Fibroblast of the conjunctiva (primary cell): Measurements from ENCODE around the gene MRGPRD.
"Not testable (repeated sequence)": the region's sequence is repeated elsewhere in the genome, so short reads cannot be mapped to it uniquely, and the experiment has no call there.

Experiments used
- DNase-seq: peaks from one replicate; pipeline ENCODE4 v3.0.0-alpha.2; 2010; ENCODE audit warnings: low read depth

The MRGPRD gene

GRCh38 chr11:68993546-68993945 lies 12.8 kb upstream of the MRGPRD start:
- DNase-seq, result no peak

- no peak for DNase-seq
Observed at GRCh38 chr11:68992743-68993255, 12.0 kb upstream of the MRGPRD start.

GRCh38 chr11:68990995-68991780 lies 10.4 kb upstream of the MRGPRD start:
- no peak for DNase-seq

- no peak for DNase-seq
Observed at GRCh38 chr11:68989936-68990606, 9.3 kb upstream of the MRGPRD start.

- no peak for DNase-seq
Observed at GRCh38 chr11:68988491-68988890, 7.7 kb upstream of the MRGPRD start.

- no peak for DNase-seq
Observed at GRCh38 chr11:68987211-68987610, 6.4 kb upstream of the MRGPRD start.

DNA sequence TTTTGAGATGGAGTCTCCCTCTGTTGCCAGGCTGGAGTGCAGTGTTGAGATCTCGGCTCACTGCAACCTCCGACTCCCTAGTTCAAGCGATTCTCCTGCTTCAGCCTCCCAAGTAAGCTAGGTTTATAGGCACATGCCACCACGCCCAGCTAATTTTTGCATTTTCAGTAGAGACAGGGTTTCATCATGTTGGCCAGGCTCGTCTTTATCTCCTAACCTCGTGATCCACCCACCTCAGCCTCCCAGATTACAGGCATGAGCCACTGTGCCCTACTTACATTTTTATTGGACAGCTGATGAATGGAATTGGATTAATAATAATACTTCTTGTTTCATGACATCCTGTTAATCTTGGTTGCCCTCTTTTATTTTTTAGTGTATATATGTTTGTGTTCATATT lies 3.0 kb upstream of the MRGPRD start:
- no peak for DNase-seq

DNA sequence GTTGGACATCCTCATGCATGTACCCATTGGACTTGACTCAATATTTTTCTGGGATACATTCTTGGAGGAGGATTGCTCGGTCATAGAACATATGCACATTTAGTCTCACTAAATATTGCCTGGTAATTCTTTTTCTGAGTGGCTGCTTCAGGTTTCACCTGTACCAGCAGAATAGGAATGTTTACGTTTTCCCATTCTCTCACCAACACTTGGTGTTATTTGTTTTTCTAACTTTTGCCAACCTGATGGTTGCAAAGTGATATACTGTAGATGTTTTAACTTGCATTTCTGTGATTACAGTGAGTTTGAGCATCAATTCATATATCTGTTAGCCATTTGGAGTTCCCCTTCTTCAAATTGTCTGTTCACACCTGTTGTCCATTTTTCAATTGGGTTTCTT lies 1.3 kb upstream of the MRGPRD start:
- DNase-seq, result no peak

DNA sequence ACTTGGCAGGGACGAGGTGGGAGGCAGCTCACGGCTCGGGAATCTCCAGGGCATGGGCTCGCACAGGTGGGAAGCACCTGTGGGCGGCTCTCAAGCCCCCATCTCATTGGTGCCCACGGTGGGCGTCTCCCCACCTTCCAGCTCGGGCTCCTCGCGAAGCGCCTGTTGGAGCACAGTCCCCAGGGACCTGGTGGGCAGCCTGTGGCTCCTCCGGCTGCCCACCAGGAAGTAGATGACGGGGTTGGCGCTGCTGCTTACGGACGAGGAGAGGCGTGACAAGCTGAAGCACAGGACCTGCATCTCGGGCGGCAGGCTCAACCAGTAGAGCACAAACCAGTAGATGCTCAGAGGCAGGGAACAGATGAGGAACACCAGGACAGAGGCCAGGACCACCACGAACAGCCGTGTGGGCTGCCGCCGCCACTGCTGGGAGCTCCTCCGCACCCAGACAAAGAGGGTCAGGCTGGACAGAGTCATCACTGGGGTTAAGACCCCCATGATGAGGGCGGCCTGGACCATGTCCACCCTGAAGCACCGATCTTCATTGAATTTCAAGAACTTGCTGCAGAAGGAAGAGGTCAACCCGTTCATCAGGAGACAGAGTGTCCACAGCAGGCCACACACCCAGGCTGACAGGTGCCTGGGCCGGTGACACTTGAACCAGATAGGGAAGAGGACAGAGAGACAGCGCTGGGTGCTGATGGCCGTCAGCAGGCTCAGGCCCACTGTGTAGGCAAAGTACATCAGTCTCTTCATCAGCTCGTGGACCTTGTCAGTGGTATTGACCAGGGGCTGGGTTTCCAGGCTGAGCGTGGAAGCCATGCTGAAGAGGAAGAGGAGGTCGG lies 633 bp downstream of the MRGPRD start:
- no peak for DNase-seq

DNA sequence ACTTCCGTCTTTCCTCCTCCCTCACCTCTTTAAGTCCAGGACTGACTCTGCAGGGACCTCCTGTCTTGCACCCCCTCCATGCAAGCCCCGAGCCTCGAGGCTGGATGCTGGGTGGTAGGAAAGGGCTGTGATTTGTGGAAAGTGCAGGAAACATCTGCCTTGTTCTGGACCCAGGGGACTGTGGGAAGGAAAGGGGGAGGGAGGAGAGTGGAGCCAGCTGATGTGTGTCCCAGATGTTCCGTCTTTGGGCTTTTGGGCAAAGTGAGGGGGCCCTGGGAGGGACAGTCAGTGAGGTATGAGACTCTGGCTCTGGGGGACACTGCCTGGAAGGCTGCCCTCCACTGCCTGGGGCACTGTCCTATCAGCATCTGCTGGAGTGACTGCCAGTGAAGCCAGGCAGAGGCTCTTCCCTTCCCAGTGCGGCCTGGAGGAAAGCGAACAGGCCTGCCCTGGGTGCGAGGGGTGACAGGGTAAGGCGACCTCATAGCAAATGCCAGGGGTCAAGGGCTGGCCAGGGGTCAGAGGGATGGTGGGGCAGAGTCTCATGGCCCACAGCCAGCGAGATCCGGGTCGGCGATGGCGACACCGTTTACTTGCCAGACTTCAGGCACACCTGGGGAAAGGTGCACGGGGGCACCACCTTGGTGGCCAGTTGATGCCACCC lies 1.7 kb downstream of the MRGPRD start:
- DNase-seq, result no peak

GRCh38 chr11:68978626-68978930 lies 2.2 kb downstream of the MRGPRD start:
- DNase-seq, result no peak

- no peak for DNase-seq
Observed at GRCh38 chr11:68977781-68978625, 2.8 kb downstream of the MRGPRD start.

DNA sequence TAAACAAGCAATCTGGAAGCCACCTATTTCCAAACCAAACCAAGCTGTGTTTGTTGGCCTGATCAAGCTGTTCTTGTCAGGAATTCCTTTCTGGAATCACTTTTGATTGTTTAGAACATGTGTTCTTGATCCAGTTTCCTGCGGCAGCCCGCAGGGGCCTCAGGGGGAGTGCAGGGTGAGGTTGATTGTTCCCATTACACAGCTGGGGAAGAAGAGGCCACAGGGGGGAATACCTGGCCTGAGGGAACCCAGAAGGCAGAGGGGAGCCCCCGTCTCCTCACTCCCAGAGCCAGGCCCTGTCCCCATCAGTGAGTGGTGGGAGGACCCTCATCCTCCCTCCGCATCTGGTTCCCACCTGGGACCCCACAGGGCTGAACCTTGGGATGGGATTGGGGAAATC lies 4.2 kb downstream of the MRGPRD start:
- peak; percentile 28 for DNase-seq

GRCh38 chr11:68976095-68976494 lies 4.7 kb downstream of the MRGPRD start:
- no peak for DNase-seq

DNA sequence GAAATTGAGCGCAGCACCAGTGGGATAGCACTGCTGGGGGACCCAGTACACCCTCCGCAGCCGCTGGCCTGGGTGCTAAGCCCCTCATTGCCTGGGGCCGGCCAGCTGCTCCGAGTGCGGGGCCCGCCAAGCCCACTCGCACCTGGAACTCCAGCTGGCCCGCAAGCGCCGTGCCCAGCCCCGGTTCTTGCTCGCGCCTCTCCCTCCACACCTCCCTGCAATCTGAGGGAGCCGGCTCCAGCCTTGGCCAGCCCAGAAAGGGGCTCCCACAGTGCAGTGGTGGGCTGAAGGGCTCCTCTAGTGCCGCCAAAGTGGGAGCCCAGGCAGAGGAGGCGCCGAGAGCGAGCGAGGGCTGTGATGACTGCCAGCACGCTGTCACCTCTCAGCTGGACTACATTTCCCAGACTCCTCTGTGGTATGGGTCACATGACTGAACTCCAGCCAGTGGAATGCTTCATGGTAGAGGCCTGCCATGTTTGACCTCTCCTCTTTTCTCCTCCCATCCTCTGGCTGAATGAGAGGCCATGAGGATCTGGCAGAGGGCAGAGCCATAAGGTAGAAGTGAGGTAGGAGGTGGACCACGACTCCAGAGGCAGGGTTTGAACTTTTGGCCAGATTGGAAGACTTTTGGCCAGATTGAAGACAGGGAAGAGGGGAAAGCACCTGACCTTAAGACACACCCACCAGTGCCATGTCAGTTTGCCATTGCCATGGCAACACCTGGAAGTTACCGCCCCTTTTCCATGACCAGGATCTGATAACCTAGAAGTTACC lies 6.2 kb downstream of the MRGPRD start:
- no peak for DNase-seq

DNA sequence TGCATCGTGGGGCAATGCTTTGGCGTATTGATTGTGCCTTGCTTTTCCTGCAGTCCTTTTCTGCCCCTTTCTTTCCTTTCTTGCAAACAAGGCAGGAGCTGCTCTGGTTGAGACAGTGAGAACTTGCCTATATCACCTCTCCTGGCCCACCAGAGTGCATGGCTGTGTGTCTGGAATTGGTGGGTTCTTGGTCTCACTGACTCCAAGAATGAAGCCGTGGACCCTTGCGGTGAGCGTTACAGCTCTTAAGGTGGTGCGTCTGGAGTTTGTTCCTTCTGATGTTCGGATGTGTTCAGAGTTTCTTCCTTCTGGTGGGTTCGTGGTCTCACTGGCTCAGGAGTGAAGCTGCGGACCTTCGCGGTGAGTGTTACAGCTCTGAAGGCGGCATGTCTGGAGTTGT lies 7.1 kb downstream of the MRGPRD start:
- not testable (repeated sequence) for DNase-seq

- no peak for DNase-seq
Observed at GRCh38 chr11:68973219-68973618, 7.6 kb downstream of the MRGPRD start.

GRCh38 chr11:68970921-68971636 lies 9.7 kb downstream of the MRGPRD start:
- no peak for DNase-seq

DNA sequence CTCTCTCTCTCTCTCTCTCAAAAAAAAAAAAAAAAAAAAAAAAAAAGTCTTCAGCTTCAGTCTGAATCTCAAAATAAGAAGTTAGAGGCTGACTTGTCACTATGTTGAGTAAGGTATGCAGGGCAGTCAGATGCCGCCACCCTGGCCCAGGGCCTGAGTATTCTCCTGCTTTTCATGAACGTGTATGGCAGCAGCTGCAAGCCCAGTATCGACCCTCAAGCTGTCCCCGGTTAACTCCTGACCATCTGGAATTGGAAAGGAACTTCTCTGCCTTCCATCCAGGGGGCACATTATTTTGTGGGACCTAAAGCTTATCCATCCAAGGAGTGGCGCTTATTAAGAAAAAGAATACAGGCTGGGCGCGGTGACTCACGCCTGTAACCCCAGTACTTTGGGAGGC lies 11.4 kb downstream of the MRGPRD start:
- no peak for DNase-seq
